H1 (cell line): ENCODE measurements around the gene FXN. TPM values are rescaled to one million over a fixed set of nuclear protein-coding genes. Genes with fewer than 3 reads are reported as not detected.

ENCODE experiments used
- CTCF ChIA-PET: fragments of 300-600 bp; sonication (Branson Sonifier 250); formaldehyde crosslinking; loops from one replicate; lab custom pipeline; 2021; ENCODE audit not compliant: partially characterized antibody; lab: Charles Lee
- POLR2A ChIA-PET: fragments of 300-600 bp; sonication (Branson Sonifier 250); formaldehyde crosslinking; loops from one replicate; lab custom pipeline; 2021; ENCODE audit warnings: inconsistent platforms; ENCODE audit not compliant: partially characterized antibody; lab: Charles Lee
- DNase-seq, 2 experiments: peaks; one replicate each; pipeline versions ENCODE4 v3.0.0 to v3.0.0-alpha.2; 2010 to 2022; ENCODE audit warnings: low spot score in 2 of 2, low read depth in 1 of 2, mixed read lengths in 1 of 2
- FAIRE-seq: peaks from 2 replicates; lab custom pipeline; 2011; peaks lifted over from hg19 to GRCh38; lab: Jason Lieb, UNC
- H2AFZ ChIP-seq: 2 replicates; pipeline ENCODE4 v1.8.1; 2012; ENCODE audit warnings: low read length, inconsistent platforms
- H2AK5ac ChIP-seq: 2 replicates; pipeline ENCODE4 v1.6.1; 2013; ENCODE audit warnings: low read depth, low read length
- H2BK120ac ChIP-seq: replicated peaks from 2 replicates; pipeline ENCODE3; 2013; ENCODE audit warnings: low read depth, low read length, inconsistent platforms
- H2BK12ac ChIP-seq: 2 replicates; pipeline ENCODE4 v1.6.1; 2013; ENCODE audit warnings: low read depth, low read length
- H2BK15ac ChIP-seq: 2 replicates; pipeline ENCODE4 v1.6.1; 2013; ENCODE audit warnings: low read length
- H2BK20ac ChIP-seq: 2 replicates; pipeline ENCODE4 v1.6.1; 2013; ENCODE audit warnings: low read length
- H2BK5ac ChIP-seq: 2 replicates; pipeline ENCODE4 v1.6.1; 2013; ENCODE audit warnings: low read depth, low read length
- H3K14ac ChIP-seq: 2 replicates; pipeline ENCODE4 v1.6.1; 2013; ENCODE audit warnings: inconsistent platforms; ENCODE audit not compliant: insufficient read length
- H3K18ac ChIP-seq: 2 replicates; pipeline ENCODE4 v1.6.1; 2013; ENCODE audit warnings: low read length; ENCODE audit errors: extremely low read depth
- H3K23ac ChIP-seq: 2 replicates; pipeline ENCODE4 v1.6.1; 2013; ENCODE audit warnings: inconsistent platforms; ENCODE audit not compliant: insufficient read length
- H3K23me2 ChIP-seq: 2 replicates; pipeline ENCODE4 v1.6.1; 2013; ENCODE audit warnings: low read depth, low read length
- H3K27ac ChIP-seq: 2 replicates; pipeline ENCODE4 v1.6.1; 2011; ENCODE audit warnings: low read depth, low read length, inconsistent platforms
- H3K27me3 ChIP-seq, 4 experiments: replicated peaks in 1 of 4; 1 replicate in 1 of 4; 2 replicates in 3 of 4; pipeline versions ENCODE4 v1.6.1 to v1.8.1; 2011 to 2013; ENCODE audit warnings: low read length in 3 of 4, mild to moderate bottlenecking in 3 of 4, inconsistent platforms in 2 of 4, mixed read lengths in 2 of 4, moderate library complexity in 1 of 4; ENCODE audit not compliant: control insufficient read depth in 3 of 4, insufficient read depth in 3 of 4; ENCODE audit errors: extremely low read depth in 1 of 4
- H3K36me3 ChIP-seq, 4 experiments: 2 replicates each; pipeline versions ENCODE4 v1.6.1 to v1.8.1; 2011 to 2013; ENCODE audit warnings: mild to moderate bottlenecking in 4 of 4, low read length in 3 of 4, moderate library complexity in 2 of 4, control low read depth in 1 of 4, inconsistent platforms in 1 of 4; ENCODE audit not compliant: insufficient read depth in 4 of 4, control insufficient read depth in 2 of 4
- H3K4ac ChIP-seq: replicated peaks from 2 replicates; pipeline ENCODE3; 2013; ENCODE audit warnings: low read length, low read depth, mixed read lengths, inconsistent platforms; ENCODE audit not compliant: insufficient read length
- H3K4me1 ChIP-seq, 4 experiments: replicated peaks in 1 of 4; 1 replicate in 1 of 4; 2 replicates in 3 of 4; pipeline versions ENCODE4 v1.6.1 to v1.8.1; 2011 to 2013; ENCODE audit warnings: low read length in 3 of 4, inconsistent platforms in 2 of 4, mixed read lengths in 1 of 4; ENCODE audit not compliant: insufficient read depth in 4 of 4, control insufficient read depth in 3 of 4
- H3K4me2 ChIP-seq, 2 experiments: 2 replicates each; pipeline versions ENCODE4 v1.6.1 to v1.8.1; 2011 to 2013; ENCODE audit warnings: low read depth in 2 of 2, low read length in 2 of 2, control low read depth in 1 of 2, inconsistent platforms in 1 of 2, mild to moderate bottlenecking in 1 of 2; ENCODE audit not compliant: insufficient read depth in 1 of 2
- H3K4me3 ChIP-seq, 4 experiments: fragments of 200-600, 300-600 bp in 1 of 4; sonication (generic), shearing (Covaris generic), sonication (Bioruptor Twin) in 1 of 4; 2 replicates each; pipeline versions ENCODE4 v1.5.1 to v1.8.1; 2011 to 2016; ENCODE audit warnings: low read length in 4 of 4, low read depth in 3 of 4, control low read depth in 2 of 4, inconsistent platforms in 2 of 4, mild to moderate bottlenecking in 2 of 4, mixed read lengths in 1 of 4, moderate library complexity in 1 of 4; ENCODE audit not compliant: insufficient read depth in 2 of 4; ENCODE audit errors: extremely low read depth in 1 of 4
- H3K56ac ChIP-seq: replicated peaks from 2 replicates; pipeline ENCODE3; 2013; ENCODE audit warnings: low read depth, mild to moderate bottlenecking, mixed read lengths, low read length, inconsistent platforms; ENCODE audit not compliant: insufficient read length
- H3K79me1 ChIP-seq: 2 replicates; pipeline ENCODE4 v1.6.1; 2013; ENCODE audit warnings: low read depth, low read length, control low read depth
- H3K79me2 ChIP-seq, 2 experiments: 2 replicates each; pipeline versions ENCODE4 v1.6.1 to v1.8.1; 2012 to 2013; ENCODE audit warnings: low read length in 2 of 2, mild to moderate bottlenecking in 2 of 2, inconsistent platforms in 1 of 2; ENCODE audit not compliant: insufficient read depth in 2 of 2, control insufficient read depth in 1 of 2
- H3K9ac ChIP-seq, 4 experiments: replicated peaks in 1 of 4; 1 replicate in 1 of 4; 2 replicates in 3 of 4; pipeline versions ENCODE4 v1.6.1 to v1.8.1; 2011 to 2013; ENCODE audit warnings: low read depth in 3 of 4, low read length in 3 of 4, control low read depth in 2 of 4, mild to moderate bottlenecking in 2 of 4, moderate library complexity in 2 of 4, inconsistent platforms in 1 of 4; ENCODE audit errors: extremely low read depth in 1 of 4
- H3K9me3 ChIP-seq, 2 experiments: 2 replicates each; pipeline versions ENCODE4 v1.6.1 to v1.8.1; 2012 to 2013; ENCODE audit warnings: mild to moderate bottlenecking in 2 of 2, moderate library complexity in 2 of 2, control low read depth in 1 of 2, inconsistent platforms in 1 of 2, low read depth in 1 of 2, low read length in 1 of 2, mixed read lengths in 1 of 2; ENCODE audit not compliant: insufficient read depth in 2 of 2
- H4K20me1 ChIP-seq, 2 experiments: replicated peaks in 1 of 2; 2 replicates each; pipeline versions ENCODE3 to v1.8.1; 2011 to 2013; ENCODE audit warnings: inconsistent platforms in 2 of 2, low read length in 2 of 2, mild to moderate bottlenecking in 1 of 2; ENCODE audit not compliant: insufficient read depth in 2 of 2, control insufficient read depth in 1 of 2
- H4K5ac ChIP-seq: 2 replicates; pipeline ENCODE4 v1.6.1; 2013; ENCODE audit warnings: low read length, low read depth, mixed read lengths, inconsistent platforms; ENCODE audit not compliant: insufficient read length
- H4K8ac ChIP-seq: 2 replicates; pipeline ENCODE4 v1.8.0; 2013; ENCODE audit warnings: mild to moderate bottlenecking, moderate library complexity, low read length, inconsistent platforms; ENCODE audit not compliant: insufficient read depth; ENCODE audit errors: extremely low read depth
- H4K91ac ChIP-seq: replicated peaks from 2 replicates; pipeline ENCODE3; 2013; ENCODE audit warnings: low read length, mixed read lengths, inconsistent platforms; ENCODE audit not compliant: insufficient read length
- CBX8 ChIP-seq: fragments of 300-800, 300-1000 bp; sonication (generic); IDR thresholded peaks from 2 replicates; pipeline ENCODE4 v1.7.1; 2016; ENCODE audit warnings: low read depth, low read length, borderline replicate concordance
- CREB1 ChIP-seq: IDR thresholded peaks from 2 replicates; pipeline ENCODE4 v1.6.1; 2012; ENCODE audit warnings: inconsistent platforms
- CTBP2 ChIP-seq: IDR thresholded peaks from 2 replicates; pipeline ENCODE4 v1.7.0; 2011; ENCODE audit warnings: borderline replicate concordance, mild to moderate bottlenecking, moderate library complexity, mixed read lengths, low read length; ENCODE audit not compliant: insufficient read depth, insufficient read length
- CTCF ChIP-seq, 3 experiments: IDR thresholded peaks; 1 replicate in 2 of 3; 2 replicates in 1 of 3; pipeline versions ENCODE4 v1.5.1 to v1.6.1; 2011; ENCODE audit warnings: low read length in 3 of 3, mild to moderate bottlenecking in 3 of 3, inconsistent platforms in 2 of 3, low read depth in 1 of 3, moderate library complexity in 1 of 3; ENCODE audit not compliant: insufficient read depth in 1 of 3; ENCODE audit errors: control extremely low read depth in 1 of 3
- EZH2 ChIP-seq: fragments of 200-600 bp; sonication (generic); IDR thresholded peaks from 2 replicates; pipeline ENCODE4 v1.7.1; 2012; ENCODE audit warnings: low read depth, mild to moderate bottlenecking, moderate library complexity, low read length, inconsistent platforms; ENCODE audit not compliant: severe bottlenecking
- HDAC6 ChIP-seq: IDR thresholded peaks from one replicate; pipeline ENCODE4 v1.7.1; 2012; ENCODE audit warnings: low read depth, mild to moderate bottlenecking, inconsistent platforms, low read length, moderate library complexity
- PHF8 ChIP-seq: fragments of 200-600 bp; sonication (generic); conservative IDR thresholded peaks from 2 replicates; pipeline ENCODE4 v1.7.1; 2012; ENCODE audit warnings: low read depth, mild to moderate bottlenecking, inconsistent platforms, low read length, moderate library complexity
- POU5F1 ChIP-seq: IDR thresholded peaks from 2 replicates; pipeline ENCODE4 v1.6.1; 2011; ENCODE audit warnings: low read depth, mild to moderate bottlenecking, low read length, moderate library complexity
- RBBP5 ChIP-seq: IDR thresholded peaks from 2 replicates; pipeline ENCODE4 v1.7.1; 2012; ENCODE audit warnings: low read depth, mild to moderate bottlenecking, inconsistent platforms, low read length, moderate library complexity, borderline replicate concordance
- SIN3A ChIP-seq, 2 experiments: IDR thresholded peaks in 1 of 2; conservative IDR thresholded peaks in 1 of 2; 2 replicates each; pipeline ENCODE4 v1.6.1; 2011 to 2012; ENCODE audit warnings: low read length in 2 of 2, improper control_type of control experiment in 1 of 2, low read depth in 1 of 2, mild to moderate bottlenecking in 1 of 2
- SUZ12 ChIP-seq: fragments of 200-600 bp; sonication (generic); IDR thresholded peaks from 2 replicates; pipeline ENCODE4 v1.6.1; 2012; ENCODE audit warnings: mild to moderate bottlenecking, inconsistent platforms, low read length, moderate library complexity, mixed read lengths
- WGBS, 2 experiments: shearing (Covaris generic) in 1 of 2; methylation state at CpG; one replicate each; pipeline versions ENCODE4 v1.1.6 to v1.1.7; 2013 to 2015; ENCODE audit warnings: low lambda C conversion rate in 2 of 2, mixed read lengths in 2 of 2, inconsistent platforms in 1 of 2, low coverage in 1 of 2, missing lambda C conversion rate in 1 of 2; ENCODE audit not compliant: insufficient replicate concordance in 2 of 2, insufficient coverage in 1 of 2, insufficient read length in 1 of 2; ENCODE audit errors: extremely low coverage in 1 of 2, missing lambda C conversion rate in 1 of 2; 5-methylcytosine and 5-hydroxymethylcytosine counted together
- polyA plus RNA-seq, 7 experiments: library from polyadenylated mRNA; depleted of rRNA in 3 of 7; stranded (reverse) in 5 of 7; unstranded in 2 of 7; fragments of >200 nt in 5 of 7; fragments of 200-250 nt in 2 of 7; gene quantifications; 1 replicate in 5 of 7; 2 replicates in 1 of 7; 4 replicates in 1 of 7; pipeline versions ENCODE4 v1.2.1 to v1.2.3, GENCODE V29; 2011 to 2013; ENCODE audit warnings: missing spikeins in 2 of 7, mixed read lengths in 2 of 7
- total RNA-seq: library from RNA; stranded (reverse); fragmentation: NEBNext Ultra II Directional; extraction: Animal tissue kit (Norgen Biotek cat#: 25700); gene quantifications from 2 replicates; pipeline ENCODE4 v1.2.1, GENCODE V29; 2021

Gene FXN
- total and polyA plus RNA-seq, 2 of the 8 experiments (the other 6 are each of a cell fraction or from before 2014, with no cell fraction given): 34.2 to 37.5 TPM

- CTCF ChIA-PET: no interaction called here
- H3K18ac ChIP-seq: no peak overlapping the region
- H2BK5ac ChIP-seq: no peak overlapping the region
- H3K4ac ChIP-seq: no peak overlapping the region
- no peak overlapping the region for H3K23ac ChIP-seq
- H3K4me2 ChIP-seq: no peak overlapping the region
- no peak for FAIRE-seq
- H3K4me1 ChIP-seq: peaks cover 0 to 6% (median 2%) of the 10 kb centered on the region in 4 experiments; a peak in 4 of 7 replicates
- no peak for TF ChIP-seq SUZ12
- TF ChIP-seq CREB1: no peak
- TF ChIP-seq POU5F1: no peak
- TF ChIP-seq SIN3A (conservative IDR thresholded peaks at IDR 0.05 in 1 of 2, IDR thresholded peaks at IDR 0.05 in 1 of 2; ENCODE audit: low read depth in 1 of 2, low read length in 2 of 2): no peak
- no peak for TF ChIP-seq EZH2
- TF ChIP-seq CTCF (IDR thresholded peaks at IDR 0.05; ENCODE audit: control extremely low read depth in 1 of 3, insufficient read depth in 1 of 3, low read depth in 1 of 3, low read length in 3 of 3): no peak
- TF ChIP-seq CBX8: no peak
- no peak for TF ChIP-seq RBBP5
- no peak for TF ChIP-seq PHF8
- no peak for TF ChIP-seq HDAC6
- no peak for TF ChIP-seq CTBP2
- TF ChIP-seq, all 59 proteins: peak for 0
- Histone ChIP-seq H4K8ac (no peak overlapping the region), H2BK12ac (no peak overlapping the region), H2BK15ac (no peak overlapping the region), H4K5ac (no peak overlapping the region), H3K27ac (no peak overlapping the region), H3K27me3 (no peaks in the 10 kb centered on the region), H3K79me1 (no peaks in the 10 kb centered on the region), H2BK20ac (no peak overlapping the region), H3K4me3 (no peak overlapping the region), H2BK120ac (no peak overlapping the region), H3K56ac (no peak overlapping the region), H4K91ac (no peak overlapping the region), H4K20me1 (no peaks in the 10 kb centered on the region), H3K9me3 (no peaks in the 10 kb centered on the region), H3K14ac (no peak overlapping the region), H3K79me2 (no peaks in the 10 kb centered on the region), H2AFZ (no peak overlapping the region), H2AK5ac (no peak overlapping the region), H3K36me3 (no peaks in the 10 kb centered on the region), H3K23me2 (no peaks in the 10 kb centered on the region), H3K9ac (no peak overlapping the region)
- POLR2A ChIA-PET: interaction anchor here (5.8 kb wide), 1 partner anchor 12 kb away, joined by 54 read pairs; no protein-coding TSS in a partner anchor
- no peak for DNase-seq
- 93% methylated on average over 3 of the region's 3 CpGs; no CpG with 5 or more reads in 1 of the 2 experiments for WGBS, 2 experiments
Observed at GRCh38 chr9:69107771-69108170, 72.2 kb downstream of the FXN start.
